OCI-LY7 (cell line): Measurements from ENCODE around the gene MAP2K7. TPM values are rescaled to one million over a fixed set of nuclear protein-coding genes. Genes with fewer than 3 reads are reported as not detected.

Experiments
- BruUV-seq: library from RNA; stranded (reverse); fragments of 400-500 nt; replicated peaks from 2 replicates; lab custom pipeline; 2021; lab: Mats Ljungman, UMichigan
- CTCF ChIA-PET: fragments of 300-600 bp; sonication (Branson Sonifier 250); formaldehyde crosslinking; loops from one replicate; lab custom pipeline; 2022; ENCODE audit warnings: antibody characterized with exemption; ENCODE audit not compliant: unreplicated experiment; lab: Charles Lee
- POLR2A ChIA-PET: fragments of 300-600 bp; sonication (Branson Sonifier 250); formaldehyde crosslinking; loops from one replicate; lab custom pipeline; 2022; ENCODE audit warnings: antibody characterized with exemption; lab: Charles Lee
- DNase-seq: peaks from one replicate; pipeline ENCODE4 v3.0.0-alpha.2; 2015; ENCODE audit warnings: low spot score
- H2AFZ ChIP-seq: fragments of 200-600 bp; sonication (generic), shearing (Covaris generic); 2 replicates; pipeline ENCODE4 v1.6.1; 2014; ENCODE audit warnings: mild to moderate bottlenecking, antibody characterized with exemption, low read length, moderate library complexity
- H3K27ac ChIP-seq: fragments of 200-600 bp; sonication (generic); 2 replicates; pipeline ENCODE4 v1.5.1; 2014; ENCODE audit warnings: mixed run types, low read depth, mild to moderate bottlenecking, moderate library complexity, low read length, inconsistent platforms; ENCODE audit not compliant: poor library complexity, severe bottlenecking
- H3K36me3 ChIP-seq: fragments of 200-600 bp; sonication (generic); 2 replicates; pipeline ENCODE4 v1.6.1; 2014; ENCODE audit warnings: mild to moderate bottlenecking, antibody characterized with exemption, low read length, moderate library complexity, mixed read lengths; ENCODE audit not compliant: insufficient read depth
- H3K4me1 ChIP-seq: fragments of 200-600 bp; sonication (generic); 2 replicates; pipeline ENCODE4 v1.5.1; 2014; ENCODE audit warnings: mild to moderate bottlenecking, low read length; ENCODE audit not compliant: insufficient read depth, poor library complexity, severe bottlenecking
- H3K4me2 ChIP-seq: fragments of 200-600 bp; sonication (generic); 2 replicates; pipeline ENCODE4 v1.6.1; 2014; ENCODE audit warnings: mild to moderate bottlenecking, low read length
- H3K4me3 ChIP-seq: fragments of 200-600 bp; sonication (generic); 2 replicates; pipeline ENCODE4 v1.5.1; 2014; ENCODE audit warnings: mild to moderate bottlenecking, low read depth, low read length; ENCODE audit not compliant: poor library complexity, severe bottlenecking
- H3K79me2 ChIP-seq: fragments of 200-600 bp; sonication (generic); 2 replicates; pipeline ENCODE4 v1.6.1; 2016; ENCODE audit warnings: low read depth, mild to moderate bottlenecking, low read length, moderate library complexity, mixed read lengths; ENCODE audit not compliant: insufficient read depth
- H3K9me2 ChIP-seq: fragments of 200-600 bp; sonication (generic); 2 replicates; pipeline ENCODE4 v1.6.1; 2016; ENCODE audit warnings: mild to moderate bottlenecking, low read length, mixed read lengths; ENCODE audit not compliant: insufficient read depth
- H3K9me3 ChIP-seq: fragments of 200-600 bp; sonication (generic); 2 replicates; pipeline ENCODE4 v1.6.1; 2014; ENCODE audit warnings: mild to moderate bottlenecking, mixed run types, low read length, mixed read lengths
- H4K20me1 ChIP-seq: fragments of 200-600 bp; sonication (generic); 2 replicates; pipeline ENCODE4 v1.6.1; 2014; ENCODE audit warnings: mild to moderate bottlenecking, antibody characterized with exemption, low read length, moderate library complexity, mixed read lengths; ENCODE audit not compliant: insufficient read depth
- EZH2phosphoT487 ChIP-seq: fragments of 200-600 bp; sonication (generic); IDR thresholded peaks from 2 replicates; pipeline ENCODE4 v1.6.1; 2018; ENCODE audit warnings: low read depth, borderline replicate concordance, mild to moderate bottlenecking, mixed run types, antibody characterized with exemption, low read length, moderate library complexity, mixed read lengths
- intact Hi-C: fragments of 100-400 bp; cut with micrococcal nuclease; formaldehyde crosslinking; loops from one replicate; pipeline ENCODE4 v1.10.0; 2022; ENCODE audit not compliant: unreplicated experiment
- total RNA-seq, 2 experiments: library from RNA; depleted of rRNA in 1 of 2; stranded (reverse); fragments of >200 nt in 1 of 2; shearing (Covaris generic) in 1 of 2; gene quantifications; 2 replicates each; pipeline ENCODE4 v1.2.3, GENCODE V29; 2014 to 2022
- TF ChIP-seq, protein P1 (sequence below): fragments of 200-600 bp; sonication (generic); conservative IDR thresholded peaks from 2 replicates; pipeline ENCODE4 v1.5.1; 2014; ENCODE audit warnings: mild to moderate bottlenecking, antibody characterized with exemption, low read length, moderate library complexity, mixed read lengths

Gene MAP2K7
- total RNA-seq, 2 experiments from 2014 or later, result 23.2 to 44.5 TPM

DNA sequence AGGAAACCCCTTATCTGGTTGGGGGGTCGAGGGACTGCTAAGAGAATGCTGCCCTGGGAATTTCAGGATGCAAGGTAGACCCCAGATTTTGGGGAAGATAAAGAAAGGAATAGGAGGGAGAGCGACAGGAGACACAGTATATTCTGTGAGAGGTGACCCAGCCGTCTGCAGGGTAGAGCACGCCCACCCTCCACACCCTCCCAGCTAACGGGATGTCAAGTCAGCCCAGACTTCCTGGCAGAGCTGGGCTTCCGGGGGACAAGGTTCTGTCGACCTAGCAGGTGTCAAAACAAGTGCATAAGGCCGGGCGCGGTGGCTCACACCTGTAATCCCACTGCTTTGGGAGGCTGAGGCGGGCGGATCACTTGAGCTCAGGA lies 28.8 kb upstream of the MAP2K7 start:
- H3K36me3 ChIP-seq, result no peaks in the 10 kb centered on the region
- H3K9me2 ChIP-seq, result no peaks in the 10 kb centered on the region
- no TSS peak for BruUV-seq
- H3K27ac ChIP-seq, result no peak overlapping the region
- peaks cover 26% of the 10 kb centered on the region for H3K4me1 ChIP-seq
- no peak overlapping the region for H3K4me2 ChIP-seq
- no peak for DNase-seq
- H2AFZ ChIP-seq, result no peak overlapping the region
- H3K79me2 ChIP-seq, result no peaks in the 10 kb centered on the region
- ChIA-PET CTCF (no interaction called here), POLR2A (no interaction called here)
- TF ChIP-seq, protein P1, sequence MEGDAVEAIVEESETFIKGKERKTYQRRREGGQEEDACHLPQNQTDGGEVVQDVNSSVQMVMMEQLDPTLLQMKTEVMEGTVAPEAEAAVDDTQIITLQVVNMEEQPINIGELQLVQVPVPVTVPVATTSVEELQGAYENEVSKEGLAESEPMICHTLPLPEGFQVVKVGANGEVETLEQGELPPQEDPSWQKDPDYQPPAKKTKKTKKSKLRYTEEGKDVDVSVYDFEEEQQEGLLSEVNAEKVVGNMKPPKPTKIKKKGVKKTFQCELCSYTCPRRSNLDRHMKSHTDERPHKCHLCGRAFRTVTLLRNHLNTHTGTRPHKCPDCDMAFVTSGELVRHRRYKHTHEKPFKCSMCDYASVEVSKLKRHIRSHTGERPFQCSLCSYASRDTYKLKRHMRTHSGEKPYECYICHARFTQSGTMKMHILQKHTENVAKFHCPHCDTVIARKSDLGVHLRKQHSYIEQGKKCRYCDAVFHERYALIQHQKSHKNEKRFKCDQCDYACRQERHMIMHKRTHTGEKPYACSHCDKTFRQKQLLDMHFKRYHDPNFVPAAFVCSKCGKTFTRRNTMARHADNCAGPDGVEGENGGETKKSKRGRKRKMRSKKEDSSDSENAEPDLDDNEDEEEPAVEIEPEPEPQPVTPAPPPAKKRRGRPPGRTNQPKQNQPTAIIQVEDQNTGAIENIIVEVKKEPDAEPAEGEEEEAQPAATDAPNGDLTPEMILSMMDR, result no peak
- no peak for TF ChIP-seq EZH2phosphoT487
- intact Hi-C loops, result no loop called here
- H3K9me3 ChIP-seq, result no peaks in the 10 kb centered on the region
- no peak overlapping the region for H3K4me3 ChIP-seq
- H4K20me1 ChIP-seq, result no peaks in the 10 kb centered on the region

DNA sequence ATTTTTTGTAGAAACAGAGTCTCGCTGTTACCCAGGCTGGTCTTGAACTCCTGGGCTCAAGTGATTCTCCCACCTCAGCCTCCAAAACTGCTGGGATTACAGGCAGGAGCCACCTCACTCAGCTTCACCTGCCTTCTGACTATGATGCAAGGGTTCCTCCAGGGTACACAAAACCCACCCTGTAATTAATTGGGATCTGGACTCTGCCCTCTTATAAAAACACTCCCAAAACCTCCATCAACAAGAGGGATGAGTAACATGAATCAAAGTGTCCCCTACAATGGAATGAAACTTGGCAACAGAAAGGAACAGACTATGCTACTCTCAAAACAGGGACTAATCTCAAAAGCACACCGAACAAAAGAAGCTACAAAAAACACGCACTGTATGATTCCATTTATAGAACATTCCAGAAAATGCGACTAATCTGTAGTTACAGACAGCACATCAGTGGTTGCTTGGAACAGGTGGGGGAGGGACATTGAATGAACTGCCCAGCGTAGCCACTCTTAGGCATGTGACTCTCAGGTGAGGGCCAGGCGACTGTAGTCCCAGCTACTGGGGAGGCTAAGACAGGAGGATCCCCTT lies 26.3 kb upstream of the MAP2K7 start:
- Histone ChIP-seq H4K20me1 (no peaks in the 10 kb centered on the region), H3K4me2 (no peak overlapping the region), H3K4me3 (no peak overlapping the region), H3K4me1 (peaks cover 2% of the 10 kb centered on the region), H3K9me3 (no peaks in the 10 kb centered on the region), H3K79me2 (no peaks in the 10 kb centered on the region), H3K36me3 (no peaks in the 10 kb centered on the region), H2AFZ (no peak overlapping the region), H3K27ac (no peak overlapping the region), H3K9me2 (no peaks in the 10 kb centered on the region)
- no TSS peak for BruUV-seq
- TF ChIP-seq, protein P1, result no peak
- TF ChIP-seq EZH2phosphoT487, result no peak
- DNase-seq, result no peak
- intact Hi-C loops, result no loop called here
- ChIA-PET CTCF (no interaction called here), POLR2A (no interaction called here)

DNA sequence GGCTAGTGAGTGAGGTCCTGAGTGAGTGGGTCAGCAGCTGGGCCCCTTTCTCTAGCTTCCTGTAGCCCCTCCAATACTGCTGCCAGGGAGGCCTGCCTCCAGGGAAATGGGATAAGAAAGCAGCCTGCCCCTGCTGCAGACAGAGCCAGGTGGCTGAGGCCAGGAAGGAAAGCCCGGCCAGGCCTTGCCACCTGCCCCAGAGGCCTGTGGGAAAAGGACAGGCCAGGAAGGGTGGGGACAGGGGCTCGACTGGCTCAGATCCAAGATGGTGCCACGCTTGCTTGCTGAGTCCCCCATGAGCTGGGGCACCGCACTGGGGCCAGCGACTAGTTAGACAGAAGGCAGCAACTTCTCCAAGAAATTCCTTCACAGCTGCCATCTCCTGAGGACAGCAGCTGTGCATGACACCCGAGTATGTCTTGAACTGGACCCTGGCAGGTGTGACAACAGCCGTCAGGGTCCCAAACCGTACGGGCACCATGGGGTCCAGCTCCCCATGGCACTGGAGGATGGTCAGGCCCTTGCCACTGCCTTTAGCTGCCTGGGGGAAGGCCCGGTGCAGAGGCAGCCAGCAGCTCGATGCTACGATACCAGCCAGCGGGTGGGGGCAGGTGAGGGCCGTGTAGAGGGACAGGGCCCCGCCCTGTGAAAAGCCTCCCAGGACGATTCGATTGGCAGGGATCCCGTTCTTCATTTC lies 24.4 kb upstream of the MAP2K7 start:
- no peaks in the 10 kb centered on the region for H3K79me2 ChIP-seq
- no peaks in the 10 kb centered on the region for H3K9me2 ChIP-seq
- H2AFZ ChIP-seq, result no peak overlapping the region
- ChIA-PET CTCF (no interaction called here), POLR2A (no interaction called here)
- BruUV-seq, result no TSS peak
- intact Hi-C loops, result no loop called here
- H3K9me3 ChIP-seq, result no peaks in the 10 kb centered on the region
- H3K27ac ChIP-seq, result no peak overlapping the region
- H3K36me3 ChIP-seq, result no peaks in the 10 kb centered on the region
- no peak for DNase-seq
- no peaks in the 10 kb centered on the region for H4K20me1 ChIP-seq
- H3K4me1 ChIP-seq, result no peaks in the 10 kb centered on the region
- H3K4me2 ChIP-seq, result no peak overlapping the region
- no peak overlapping the region for H3K4me3 ChIP-seq
- TF ChIP-seq, protein P1, result no peak
- TF ChIP-seq EZH2phosphoT487, result no peak
